Astrocyte of the hippocampus (primary cell): Measurements from ENCODE around the gene PSMB11.
A peak's percentile ranks its signal among the peaks of the same experiment; 100 is the strongest.

Experiments
- DNase-seq: peaks from one replicate; pipeline ENCODE4 v3.0.0; 2011; ENCODE audit warnings: low read depth, low spot score

Gene PSMB11

DNA sequence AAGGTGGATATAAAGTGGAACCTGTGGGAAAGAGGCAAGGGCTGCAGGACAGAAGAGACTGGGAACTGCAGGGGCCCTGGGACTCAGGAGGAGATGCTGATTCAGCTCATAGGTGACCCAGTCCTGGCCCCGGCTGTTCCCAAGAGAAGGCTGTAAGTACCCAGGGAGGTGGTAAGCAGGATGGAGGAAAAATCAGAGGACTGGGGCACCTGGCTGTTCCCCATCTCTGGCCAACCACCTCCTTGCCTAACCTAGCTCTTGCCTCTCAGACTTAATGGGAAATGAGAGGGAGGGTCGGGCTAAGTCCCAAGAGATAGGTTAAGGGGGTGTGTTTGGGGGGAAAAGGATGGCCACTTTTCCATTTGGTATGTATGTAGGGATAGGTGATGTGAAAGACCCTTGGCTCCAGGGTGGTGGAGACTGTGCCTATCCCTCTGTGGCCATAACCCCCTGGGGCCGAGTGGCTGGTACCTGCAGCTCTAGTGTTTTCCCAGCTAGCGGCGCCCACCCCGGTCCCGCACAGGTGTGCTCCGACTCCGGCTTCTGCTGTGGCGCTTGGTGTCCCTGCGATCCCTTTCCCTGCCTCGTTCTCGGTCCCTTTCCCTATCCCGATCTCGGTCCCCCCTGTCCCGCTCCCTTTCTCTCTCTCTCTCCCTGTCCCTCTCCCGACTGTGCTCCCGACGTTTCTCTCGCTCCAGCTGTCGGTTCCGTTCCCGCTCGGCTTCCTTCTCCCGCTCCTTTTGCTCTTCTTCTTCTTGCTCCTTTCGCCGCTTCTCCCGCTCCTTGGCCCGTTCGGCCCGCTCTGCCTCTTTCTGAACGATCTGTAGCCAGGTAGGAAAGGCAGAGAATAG is 16.9 kb downstream of the PSMB11 start:
- DNase-seq: no peak

DNA sequence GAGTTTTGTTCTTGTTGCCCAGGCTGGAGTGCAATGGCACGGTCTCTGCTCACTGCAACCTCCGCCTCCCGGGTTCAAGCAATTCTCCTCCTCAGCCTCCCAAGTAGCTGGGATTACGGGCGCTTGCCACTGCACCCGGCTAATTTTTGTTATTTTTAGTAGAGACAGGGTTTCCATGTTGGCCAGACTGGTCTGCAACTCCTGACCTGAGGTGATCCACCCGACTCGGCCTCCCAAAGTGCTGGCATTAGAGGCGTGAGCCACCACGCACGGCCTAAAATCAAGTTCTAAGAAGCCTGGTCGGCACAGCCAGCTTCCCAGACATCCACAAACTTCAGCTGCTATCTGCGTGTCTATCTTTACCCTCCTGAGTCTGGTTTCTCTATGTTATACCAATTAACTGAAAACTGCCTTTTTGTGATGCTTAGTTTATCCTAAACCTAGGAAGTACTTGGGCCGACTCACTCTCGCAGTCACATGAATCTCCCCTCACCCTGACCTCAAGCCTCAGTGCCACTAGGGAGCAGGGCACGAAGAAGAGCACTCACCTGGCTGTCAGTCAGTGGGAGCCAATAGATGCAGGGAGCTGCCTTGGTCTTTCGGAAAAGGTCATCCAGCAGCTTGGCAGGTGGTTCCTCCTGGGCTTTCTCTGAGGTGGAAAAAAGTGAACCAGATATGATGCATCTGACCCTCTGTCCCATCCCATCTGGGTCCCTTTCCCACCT is 18.7 kb downstream of the PSMB11 start:
- DNase-seq: no peak

DNA sequence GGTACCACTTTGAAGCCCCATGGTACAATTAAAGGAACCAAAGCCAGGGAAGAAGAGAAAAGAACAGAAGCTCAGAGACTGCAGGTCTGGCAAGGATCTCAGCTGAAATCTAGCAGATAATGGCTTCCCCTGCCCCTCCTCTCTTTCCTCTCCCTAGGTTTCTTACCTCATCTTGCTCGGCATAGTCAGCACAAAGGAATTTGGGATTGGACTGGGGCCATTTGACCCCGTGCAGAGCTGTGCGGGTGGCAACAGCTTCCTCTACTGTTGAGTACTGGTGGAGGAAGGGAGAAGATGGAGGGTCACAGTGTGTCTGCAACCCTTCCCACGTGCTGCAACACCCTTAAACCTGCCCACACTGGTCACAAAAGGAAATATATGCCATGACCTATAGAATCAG is 20.0 kb downstream of the PSMB11 start:
- peak; percentile 97 for DNase-seq

DNA sequence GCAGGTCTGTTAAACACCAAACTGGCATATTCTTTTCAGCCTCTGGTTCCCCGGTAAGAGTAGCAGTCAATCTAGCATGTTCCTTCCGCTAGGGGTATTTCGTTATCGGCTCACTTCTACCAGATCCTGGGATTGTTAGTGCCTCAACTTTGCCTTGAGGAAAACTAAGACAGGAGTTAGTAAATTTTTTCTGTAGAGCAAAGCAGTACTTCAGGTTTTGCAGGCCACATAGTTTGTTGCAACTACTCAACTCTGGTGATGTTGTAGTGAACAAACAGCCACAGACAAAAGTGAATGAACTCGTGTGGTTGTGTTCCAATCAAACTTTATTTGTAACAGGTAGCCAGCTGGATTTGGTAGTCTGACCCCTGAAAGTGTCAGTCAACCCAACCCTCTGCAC is 21.6 kb downstream of the PSMB11 start:
- DNase-seq: peak; percentile 0

DNA sequence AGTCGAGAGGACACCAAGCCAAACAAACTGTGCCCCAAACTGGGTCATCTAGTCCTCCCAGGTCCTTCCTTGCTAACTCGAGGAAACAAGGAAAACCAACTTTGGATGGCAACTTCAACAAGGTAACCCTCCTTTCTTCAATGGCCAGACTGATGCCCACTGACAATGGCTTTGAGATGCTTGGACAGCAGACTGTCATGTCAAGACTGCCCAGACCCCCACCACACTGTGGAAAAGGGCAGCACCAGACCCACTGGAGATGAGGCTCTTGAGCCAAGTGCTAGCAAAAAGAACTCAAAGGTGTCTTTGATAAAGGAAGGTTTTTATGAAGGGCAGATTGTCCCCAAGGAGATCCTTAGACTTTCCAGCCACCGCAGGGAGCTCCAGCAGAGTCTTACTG is 24.4 kb downstream of the PSMB11 start:
- DNase-seq: no peak

DNA sequence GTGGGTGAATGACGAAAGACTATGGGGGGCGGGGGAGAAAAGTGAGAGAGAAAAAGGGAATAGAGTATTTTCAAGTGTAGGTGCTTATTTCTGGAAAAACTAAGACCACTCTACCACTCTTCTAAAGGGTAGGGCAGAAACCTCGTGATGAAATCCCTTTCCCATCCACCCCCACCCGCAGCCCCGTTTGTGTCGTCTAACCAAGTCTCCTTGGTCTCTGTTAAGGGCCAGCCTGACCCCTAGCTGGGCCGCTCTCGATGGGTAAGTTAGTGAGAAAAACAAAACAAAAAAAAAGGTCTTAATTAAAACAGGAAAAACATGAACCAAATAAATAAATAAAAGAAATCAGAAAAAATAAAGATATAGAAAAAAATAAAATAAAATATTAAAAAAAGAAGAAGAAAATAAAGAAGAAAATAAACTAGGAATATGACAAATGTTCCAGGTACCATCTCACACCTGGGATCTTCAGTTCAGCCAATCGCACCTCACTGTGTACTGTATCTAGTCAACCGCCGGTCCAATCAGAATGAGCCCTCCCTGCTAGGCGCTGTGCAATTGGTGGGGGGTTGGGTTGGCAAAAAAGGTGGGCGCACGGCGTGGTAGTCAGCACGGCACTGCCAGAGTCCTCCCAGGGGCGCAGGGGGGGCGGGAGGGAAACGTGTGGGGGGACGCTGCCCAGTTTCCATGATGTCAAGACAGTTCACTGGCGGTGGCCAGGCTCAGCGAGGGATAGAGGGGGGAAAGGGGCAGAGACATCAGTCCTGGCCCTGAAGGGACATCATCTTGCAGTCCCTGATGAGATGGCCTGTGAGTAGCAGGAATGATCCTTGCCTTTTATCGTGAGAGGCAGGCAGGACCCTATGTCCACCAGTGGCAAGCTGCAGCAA is 25.1 kb downstream of the PSMB11 start:
- DNase-seq: no peak

DNA sequence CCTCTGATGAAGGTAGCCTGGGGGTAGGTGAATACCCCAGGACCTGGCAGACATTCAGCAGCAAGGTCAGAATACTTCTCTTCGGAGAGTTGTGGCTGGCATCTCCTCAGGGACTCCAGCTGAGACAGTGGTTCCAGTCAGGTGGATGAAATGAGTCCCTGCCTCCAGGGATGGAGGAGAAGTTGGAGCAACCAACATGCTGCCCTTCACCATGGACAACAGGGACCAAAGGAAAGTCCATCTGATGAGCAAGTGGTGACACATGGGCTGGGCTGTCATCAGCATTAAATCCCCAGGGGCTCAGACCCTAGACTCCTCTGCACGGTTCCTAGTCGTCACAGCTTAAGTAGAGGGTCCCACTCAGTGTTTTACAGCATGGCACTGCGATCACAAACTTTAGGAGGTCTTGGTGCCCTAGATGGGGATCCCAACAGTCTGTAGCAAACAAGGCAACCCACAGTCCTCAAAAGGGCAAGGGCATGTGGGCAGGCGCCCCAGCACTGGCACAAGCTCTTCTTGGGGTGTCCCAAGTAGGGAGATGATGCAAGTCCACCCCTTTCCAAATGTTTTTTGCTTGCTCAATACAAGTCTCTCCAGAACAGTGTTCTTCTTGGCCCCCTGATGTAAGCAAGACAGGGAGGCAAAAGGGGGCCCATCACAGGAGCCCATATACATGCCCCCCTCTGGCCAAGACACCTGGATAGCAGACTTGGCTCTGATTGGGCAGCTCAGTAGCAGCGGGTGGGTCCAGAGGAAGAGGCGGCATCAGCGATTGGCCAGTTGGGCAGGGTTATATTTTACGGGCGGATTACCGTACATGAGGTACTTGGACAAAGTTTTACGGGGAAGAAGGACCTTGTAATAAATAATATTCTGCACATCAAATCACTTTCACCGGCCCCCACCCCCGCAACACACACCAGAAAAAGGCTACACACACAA is 26.1 kb downstream of the PSMB11 start:
- DNase-seq: no peak

DNA sequence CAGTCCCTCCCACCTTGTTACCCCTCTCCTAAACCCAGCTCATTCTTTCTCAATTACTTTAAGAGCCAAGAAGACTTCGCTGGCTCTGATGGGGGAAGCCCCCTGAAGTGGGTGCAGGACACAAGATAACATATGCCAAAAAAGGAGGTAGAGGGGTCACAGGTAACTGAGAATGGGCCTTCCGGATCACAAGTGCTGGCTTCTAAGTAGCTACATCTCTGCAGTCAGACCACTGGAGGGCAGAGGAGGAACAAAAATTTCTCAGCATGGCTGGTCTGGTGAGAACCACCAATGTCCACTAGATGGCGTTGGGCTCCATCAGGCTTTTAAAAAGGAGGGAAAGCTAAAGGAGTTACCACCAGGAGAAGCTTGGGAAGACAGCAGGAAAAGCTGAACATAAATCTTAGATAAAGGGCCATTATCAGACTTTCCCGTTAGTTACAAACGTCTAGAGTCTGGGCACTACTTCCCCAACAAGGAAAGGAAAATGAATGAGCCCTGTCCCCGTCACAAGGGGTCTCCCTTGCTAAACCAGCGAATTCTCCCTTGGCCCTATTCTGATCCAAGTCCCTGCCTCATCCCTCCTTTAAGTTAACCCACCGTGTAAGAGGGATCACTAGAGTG is 26.9 kb downstream of the PSMB11 start:
- peak; percentile 94 for DNase-seq

DNA sequence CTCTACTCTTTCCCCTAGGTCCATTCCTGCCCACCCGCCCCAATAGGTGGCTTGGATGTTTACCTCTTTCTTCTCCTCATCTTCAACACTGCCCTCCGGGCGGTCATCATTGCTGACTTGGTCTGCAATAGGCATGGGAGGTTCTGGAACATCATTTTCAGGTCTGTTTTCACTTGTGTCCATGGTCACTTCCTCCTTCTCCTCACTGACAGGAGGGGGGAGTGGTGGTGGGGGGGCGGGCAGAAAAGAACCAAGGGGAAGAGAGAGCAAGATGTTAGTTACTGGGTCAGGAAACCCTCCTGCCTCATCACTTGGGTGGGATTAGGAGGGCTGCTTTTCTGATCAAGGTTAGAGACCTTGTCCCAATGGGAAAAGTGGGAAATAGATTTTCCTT is 27.4 kb downstream of the PSMB11 start:
- DNase-seq: no peak

DNA sequence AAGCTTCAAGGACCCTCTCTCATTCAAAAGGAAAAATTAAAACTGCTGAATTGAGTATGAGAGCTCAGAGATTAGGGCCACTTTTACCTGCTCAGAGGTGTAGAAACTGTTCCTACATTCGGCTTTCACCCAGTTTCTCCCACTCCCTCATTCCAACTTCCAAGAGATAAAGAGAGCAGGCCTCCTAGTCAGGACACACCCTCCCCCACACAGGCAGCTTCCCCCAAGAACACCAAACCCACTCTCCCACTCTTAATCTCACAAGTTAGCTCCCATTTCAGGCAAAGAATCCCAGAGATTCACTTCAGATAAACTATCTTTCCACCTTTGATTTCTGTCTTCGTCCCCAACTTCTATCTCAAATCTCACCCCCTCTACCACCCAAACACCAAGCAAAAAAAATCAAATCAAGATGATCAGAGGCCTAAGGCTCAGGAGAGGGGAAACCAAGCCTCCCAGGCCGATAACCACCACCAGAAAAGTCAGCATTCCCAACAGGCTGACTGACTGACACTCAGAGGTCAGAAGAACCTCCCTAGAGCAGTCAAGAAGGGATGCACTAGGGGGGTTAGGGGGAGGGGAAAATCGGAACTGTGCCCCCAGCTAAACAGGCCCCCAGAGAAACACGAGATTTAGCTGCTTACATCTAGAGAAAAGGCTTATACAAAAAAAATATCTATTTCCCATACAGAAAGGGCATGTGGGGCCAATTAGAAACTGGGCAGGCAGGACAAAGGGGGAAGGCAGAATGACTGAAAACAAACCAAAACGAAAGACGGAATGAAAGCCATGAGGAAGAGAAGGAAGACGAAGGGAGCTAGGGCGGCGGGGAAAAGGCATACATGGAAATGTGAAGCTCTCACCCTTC is 28.5 kb downstream of the PSMB11 start:
- peak; percentile 21 for DNase-seq

DNA sequence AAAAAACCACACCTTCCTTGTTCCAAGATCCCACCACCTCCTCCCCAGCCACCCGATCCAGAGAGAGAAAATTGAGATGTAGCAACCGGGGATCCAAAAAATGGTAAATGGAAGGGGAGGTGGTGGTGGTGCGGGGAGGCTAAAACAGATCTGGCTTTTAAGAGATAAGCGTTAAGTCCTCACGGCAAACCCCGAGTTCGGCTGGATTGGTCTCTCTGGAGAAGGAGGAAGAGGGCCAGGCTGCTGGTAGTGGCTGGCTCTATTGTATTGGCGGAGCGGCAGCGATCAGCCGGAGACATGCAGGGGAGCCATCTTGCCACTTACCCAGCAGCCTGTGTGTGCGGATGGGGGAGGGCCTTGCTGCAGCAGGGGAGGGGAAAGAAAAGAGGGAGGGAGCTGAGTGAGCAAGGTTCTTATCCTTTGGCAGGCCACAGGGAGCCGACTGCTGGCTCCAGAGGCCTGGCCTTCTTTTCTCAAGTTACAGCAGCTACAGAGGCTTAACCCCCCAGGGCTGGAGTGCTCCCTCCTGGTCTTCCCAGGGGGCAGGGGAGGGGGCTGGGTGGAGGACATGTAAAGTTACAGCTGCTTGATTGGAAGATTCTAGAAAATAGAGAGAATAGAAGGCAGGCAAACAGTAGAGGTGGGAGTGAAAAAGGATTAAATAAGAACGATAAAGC is 29.4 kb downstream of the PSMB11 start:
- DNase-seq: peak; percentile 95

DNA sequence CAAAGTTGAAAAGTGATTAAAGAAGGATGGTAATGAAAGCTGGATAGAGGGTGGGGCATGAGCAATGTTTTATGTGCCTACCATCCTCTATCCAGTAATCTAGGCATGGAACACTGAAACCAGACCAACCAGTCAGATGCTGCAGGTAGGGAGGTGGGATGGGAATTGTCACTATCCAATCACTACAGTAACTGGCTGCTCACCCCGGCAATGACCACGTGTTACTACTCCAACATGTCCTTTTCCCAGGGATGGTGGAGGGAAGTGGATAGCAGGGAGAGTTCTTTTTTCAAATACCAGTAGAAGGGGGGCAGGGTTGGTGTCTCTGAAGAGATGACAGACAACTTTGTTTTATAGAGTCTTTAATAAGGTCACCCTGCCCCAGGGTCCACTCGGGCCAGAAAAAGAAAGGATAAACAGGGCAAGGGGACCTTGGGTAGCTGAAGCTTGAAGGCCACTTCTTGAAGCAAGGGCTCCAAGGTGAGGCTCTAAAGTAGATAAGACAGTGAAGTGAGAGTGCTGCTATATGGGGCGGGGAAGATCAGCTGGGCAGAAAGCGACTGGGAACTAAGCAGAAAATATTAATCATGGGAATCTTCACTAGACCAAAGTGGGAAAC is 30.0 kb downstream of the PSMB11 start:
- peak; percentile 22 for DNase-seq

DNA sequence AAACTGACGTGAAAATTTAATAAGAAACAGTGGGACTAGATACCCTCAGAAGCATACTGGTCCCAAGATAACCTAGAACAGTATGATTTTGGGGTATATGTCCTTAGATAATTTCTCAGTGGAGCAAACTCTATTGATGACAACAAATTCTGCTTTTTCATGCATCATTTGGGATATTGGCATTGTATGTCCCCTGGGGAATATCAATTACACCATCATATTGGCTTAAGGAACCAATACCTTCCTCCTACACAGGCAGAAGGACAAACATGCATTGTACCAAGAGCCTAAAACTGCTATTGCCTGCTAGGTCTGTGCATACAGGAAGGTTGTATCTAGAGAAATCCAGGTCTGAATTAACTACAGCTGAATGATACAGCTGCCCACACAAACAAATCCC is 32.9 kb downstream of the PSMB11 start:
- no peak for DNase-seq

DNA sequence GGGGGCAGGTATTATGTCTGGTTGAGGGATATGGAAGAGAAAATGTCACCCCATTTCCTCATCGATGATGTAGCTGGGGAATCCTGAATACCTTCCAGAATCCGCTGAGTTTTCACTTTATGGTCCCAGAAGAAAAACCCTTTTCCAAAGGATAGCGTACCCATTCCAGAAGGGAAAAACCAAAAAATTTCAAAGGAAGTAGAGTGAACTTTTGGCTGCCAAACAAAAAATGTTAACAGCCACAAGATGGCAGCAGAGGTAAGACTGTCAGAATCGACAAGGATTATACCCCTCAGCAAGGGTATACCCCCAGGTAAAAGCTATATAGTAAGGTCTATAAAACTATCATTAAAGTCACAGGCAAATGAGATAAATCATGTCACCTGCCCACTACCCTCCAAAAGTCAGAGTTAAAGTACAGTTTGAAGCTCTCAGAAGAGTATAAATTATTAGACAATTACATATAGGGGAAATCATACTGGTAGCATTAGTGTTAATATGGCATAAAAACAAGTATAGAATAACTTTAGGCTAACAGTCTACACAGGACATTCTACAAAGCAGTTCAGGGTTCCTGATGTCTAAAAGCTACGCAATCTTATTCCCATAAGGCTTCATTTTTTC is 34.9 kb downstream of the PSMB11 start:
- DNase-seq: peak; percentile 49

DNA sequence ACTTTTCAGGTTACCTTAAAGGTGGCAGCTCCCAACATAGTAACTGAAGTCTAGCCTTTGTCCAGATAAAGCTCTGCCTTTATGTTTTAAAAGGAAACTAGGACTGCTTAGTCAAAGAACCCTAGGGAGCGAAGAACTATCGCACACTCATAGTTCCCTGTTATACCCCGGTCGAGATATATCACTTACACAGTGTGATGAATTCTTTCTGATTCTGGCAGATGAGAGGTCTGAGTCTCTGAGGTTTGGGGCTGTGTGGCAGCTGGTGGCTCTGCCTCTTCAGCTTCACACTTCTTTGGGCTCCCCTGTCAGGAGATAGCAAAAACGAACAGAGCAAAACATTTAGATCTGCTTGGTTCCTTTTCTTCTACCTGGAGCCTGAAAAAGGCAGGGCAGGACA is 36.0 kb downstream of the PSMB11 start:
- no peak for DNase-seq

DNA sequence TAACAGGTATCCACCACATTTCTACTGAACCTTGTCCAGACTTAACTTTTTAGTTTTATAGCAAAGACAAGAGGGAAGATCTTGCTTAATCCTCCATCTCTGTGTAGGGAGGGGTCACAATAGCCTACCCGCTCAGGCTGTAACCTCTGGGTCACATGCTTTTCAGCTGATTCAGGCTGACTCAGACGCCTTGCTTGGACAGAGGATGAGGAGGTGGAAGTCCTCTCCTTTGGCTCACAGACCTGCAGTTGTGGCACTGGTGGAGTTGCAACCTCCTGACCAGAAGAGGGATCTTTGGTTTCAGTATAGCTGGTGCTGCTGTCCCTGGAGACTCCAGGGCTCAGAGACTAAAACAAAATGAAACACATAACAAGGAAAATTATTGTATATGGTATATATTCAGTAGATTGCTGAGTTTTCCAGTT is 36.7 kb downstream of the PSMB11 start:
- DNase-seq: peak; percentile 74

DNA sequence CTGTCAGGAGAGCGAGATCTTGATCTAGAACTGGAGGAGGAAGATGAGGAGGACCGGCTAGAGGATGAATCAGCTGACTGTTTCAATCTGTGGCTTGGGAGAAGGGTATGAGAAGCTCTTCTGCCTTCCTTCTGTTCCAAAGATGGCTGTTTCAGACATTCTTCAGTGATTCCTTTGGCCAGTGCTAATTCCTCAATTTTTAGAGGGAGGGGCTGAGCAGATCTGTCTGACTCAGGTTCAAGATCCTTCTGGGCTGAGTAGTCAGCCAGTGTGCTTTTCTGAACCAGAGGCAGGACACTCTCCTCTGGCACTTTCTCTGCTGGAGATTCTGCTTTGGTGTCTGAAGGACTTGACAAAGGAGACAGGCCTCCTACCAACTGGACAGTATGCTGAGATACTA is 37.7 kb downstream of the PSMB11 start:
- DNase-seq: peak; percentile 20

DNA sequence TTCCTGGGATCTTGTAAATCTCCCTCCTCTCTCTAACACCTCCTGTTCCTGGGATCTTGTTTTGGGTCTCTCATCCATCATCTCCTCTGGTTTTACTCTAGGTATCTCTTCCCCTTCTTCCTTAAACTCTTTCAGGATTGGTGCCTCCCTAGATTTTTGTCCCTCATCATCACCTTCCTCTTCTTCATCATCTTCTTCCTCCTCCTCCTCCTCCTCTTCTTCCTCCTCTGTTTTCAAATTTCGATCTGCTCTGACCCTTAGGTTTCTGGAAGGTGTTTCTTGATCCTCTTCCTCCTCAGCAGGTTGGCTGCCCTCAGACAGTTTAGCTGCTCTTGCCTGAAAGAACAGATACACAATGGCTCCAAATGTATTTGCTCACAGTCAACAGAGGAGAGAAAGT is 38.5 kb downstream of the PSMB11 start:
- no peak for DNase-seq
